GM19395 (cell line): ENCODE measurements around the gene STX5.
"Not testable (repeated sequence)": the region's sequence is repeated elsewhere in the genome, so short reads cannot be mapped to it uniquely, and the experiment has no call there.

Experiments used
- ATAC-seq: cut with Tn5 transposase; IDR thresholded peaks from one replicate; pipeline ENCODE4 v1.9.1; 2021; ENCODE audit warnings: mild to moderate bottlenecking, moderate library complexity; ENCODE audit not compliant: unreplicated experiment

Gene STX5

GRCh38 chr11:62831520-62832335, at the start of gene STX5:
STX5 (minus strand) TSS chr11:62832051; CDS start chr11:62831243, 808 bp downstream.
- ATAC-seq, result peak; percentile 77

GRCh38 chr11:62880803-62881578, 49.1 kb upstream of the STX5 start, which contains the start of gene SLC3A2:
SLC3A2 (plus strand) TSS chr11:62880896; CDS start chr11:62881024, 128 bp downstream.
- ATAC-seq, result peak; percentile 76

- peak; percentile 33 for ATAC-seq
Observed at GRCh38 chr11:62880231-62880802, 48.5 kb upstream of the STX5 start.

- no peak for ATAC-seq
Observed at GRCh38 chr11:62879235-62879978, 47.6 kb upstream of the STX5 start.

GRCh38 chr11:62876712-62877111, 44.9 kb upstream of the STX5 start:
- no peak for ATAC-seq

- no peak for ATAC-seq
Observed at GRCh38 chr11:62875698-62876478, 44.0 kb upstream of the STX5 start.

- ATAC-seq, result no peak
Observed at GRCh38 chr11:62874851-62875250, 43.0 kb upstream of the STX5 start.

GRCh38 chr11:62865635-62866034, 33.8 kb upstream of the STX5 start:
- ATAC-seq, result no peak

- ATAC-seq, result no peak
Observed at GRCh38 chr11:62863687-62864335, 32.0 kb upstream of the STX5 start.

GRCh38 chr11:62861564-62862192, 29.8 kb upstream of the STX5 start:
- not testable (repeated sequence) for ATAC-seq

- ATAC-seq, result no peak
Observed at GRCh38 chr11:62860835-62861563, 29.1 kb upstream of the STX5 start.

GRCh38 chr11:62859281-62859703, 27.4 kb upstream of the STX5 start:
- ATAC-seq, result not testable (repeated sequence)

- ATAC-seq, result no peak
Observed at GRCh38 chr11:62858201-62858600, 26.4 kb upstream of the STX5 start.

GRCh38 chr11:62857541-62857982, 25.7 kb upstream of the STX5 start:
- ATAC-seq, result no peak

- ATAC-seq, result no peak
Observed at GRCh38 chr11:62856333-62856895, 24.6 kb upstream of the STX5 start.

- ATAC-seq, result peak; percentile 86
Observed at GRCh38 chr11:62855571-62856332, 23.9 kb upstream of the STX5 start.
